Measurements from ENCODE around the gene PLEKHG4B.
A peak's percentile ranks its signal among the peaks of the same experiment; 100 is the strongest.
"Not testable (repeated sequence)": the region's sequence is repeated elsewhere in the genome, so short reads cannot be mapped to it uniquely, and the experiment has no call there.

The PLEKHG4B gene

GRCh38 chr5:54175-54730 lies 37.7 kb upstream of the PLEKHG4B start:
- no peak for DNase-seq
- Histone ChIP-seq H3K27ac (ENCODE audit: insufficient read depth, low read length, poor library complexity, severe bottlenecking) (no peak overlapping the region), H3K4me1 (ENCODE audit: control insufficient read depth, insufficient read depth, low read length, poor library complexity, severe bottlenecking) (peaks cover 7% of the 10 kb centered on the region), H3K36me3 (ENCODE audit: control insufficient read depth, insufficient read depth, low read length) (no peaks in the 10 kb centered on the region), H3K9me3 (ENCODE audit: control insufficient read depth, low read length) (no peaks in the 10 kb centered on the region), H3K4me3 (ENCODE audit: insufficient read depth, low read depth, low read length, poor library complexity, severe bottlenecking) (peak overlapping the region; percentile 50), H3K27me3 (replicated peaks; ENCODE audit: control insufficient read depth, insufficient read depth, low read length, poor library complexity, severe bottlenecking) (peaks cover 23% of the 10 kb centered on the region)

- peaks cover 23% of the 10 kb centered on the region for H3K27me3 ChIP-seq (replicated peaks; ENCODE audit: control insufficient read depth, insufficient read depth, low read length, poor library complexity, severe bottlenecking)
- no peaks in the 10 kb centered on the region for H3K9me3 ChIP-seq (ENCODE audit: control insufficient read depth, low read length)
- no peak for DNase-seq
- no peaks in the 10 kb centered on the region for H3K36me3 ChIP-seq (ENCODE audit: control insufficient read depth, insufficient read depth, low read length)
- H3K4me3 ChIP-seq (ENCODE audit: insufficient read depth, low read depth, low read length, poor library complexity, severe bottlenecking), result no peak overlapping the region
- peaks cover 7% of the 10 kb centered on the region for H3K4me1 ChIP-seq (ENCODE audit: control insufficient read depth, insufficient read depth, low read length, poor library complexity, severe bottlenecking)
- H3K27ac ChIP-seq (ENCODE audit: insufficient read depth, low read length, poor library complexity, severe bottlenecking), result no peak overlapping the region
Measured at GRCh38 chr5:54876-55569, 36.9 kb upstream of the PLEKHG4B start.

GRCh38 chr5:56561-57290 lies 35.2 kb upstream of the PLEKHG4B start:
- Histone ChIP-seq H3K27ac (ENCODE audit: insufficient read depth, low read length, poor library complexity, severe bottlenecking) (no peak overlapping the region), H3K4me1 (ENCODE audit: control insufficient read depth, insufficient read depth, low read length, poor library complexity, severe bottlenecking) (peaks cover 7% of the 10 kb centered on the region), H3K9me3 (ENCODE audit: control insufficient read depth, low read length) (no peaks in the 10 kb centered on the region), H3K36me3 (ENCODE audit: control insufficient read depth, insufficient read depth, low read length) (no peaks in the 10 kb centered on the region), H3K4me3 (ENCODE audit: insufficient read depth, low read depth, low read length, poor library complexity, severe bottlenecking) (no peak overlapping the region), H3K27me3 (replicated peaks; ENCODE audit: control insufficient read depth, insufficient read depth, low read length, poor library complexity, severe bottlenecking) (peaks cover 23% of the 10 kb centered on the region)
- no peak for DNase-seq

- not testable (repeated sequence) for H3K36me3 ChIP-seq (ENCODE audit: control insufficient read depth, insufficient read depth, low read length); DNase-seq; H3K4me1 ChIP-seq (ENCODE audit: control insufficient read depth, insufficient read depth, low read length, poor library complexity, severe bottlenecking); H3K4me3 ChIP-seq (ENCODE audit: insufficient read depth, low read depth, low read length, poor library complexity, severe bottlenecking); H3K27me3 ChIP-seq (replicated peaks; ENCODE audit: control insufficient read depth, insufficient read depth, low read length, poor library complexity, severe bottlenecking); H3K9me3 ChIP-seq (ENCODE audit: control insufficient read depth, low read length); H3K27ac ChIP-seq (ENCODE audit: insufficient read depth, low read length, poor library complexity, severe bottlenecking)
Measured at GRCh38 chr5:60250-60649, 31.7 kb upstream of the PLEKHG4B start.

- no peak for DNase-seq
- no peak overlapping the region for H3K27ac ChIP-seq (ENCODE audit: insufficient read depth, low read length, poor library complexity, severe bottlenecking)
- no peaks in the 10 kb centered on the region for H3K4me1 ChIP-seq (ENCODE audit: control insufficient read depth, insufficient read depth, low read length, poor library complexity, severe bottlenecking)
- H3K27me3 ChIP-seq (replicated peaks; ENCODE audit: control insufficient read depth, insufficient read depth, low read length, poor library complexity, severe bottlenecking), result no peaks in the 10 kb centered on the region
- no peaks in the 10 kb centered on the region for H3K36me3 ChIP-seq (ENCODE audit: control insufficient read depth, insufficient read depth, low read length)
- H3K4me3 ChIP-seq (ENCODE audit: insufficient read depth, low read depth, low read length, poor library complexity, severe bottlenecking), result no peak overlapping the region
- H3K9me3 ChIP-seq (ENCODE audit: control insufficient read depth, low read length), result no peaks in the 10 kb centered on the region
Measured at GRCh38 chr5:70440-70839, 21.5 kb upstream of the PLEKHG4B start.

- H3K27ac ChIP-seq (ENCODE audit: insufficient read depth, low read length, poor library complexity, severe bottlenecking); H3K4me3 ChIP-seq (ENCODE audit: insufficient read depth, low read depth, low read length, poor library complexity, severe bottlenecking); H3K36me3 ChIP-seq (ENCODE audit: control insufficient read depth, insufficient read depth, low read length); H3K4me1 ChIP-seq (ENCODE audit: control insufficient read depth, insufficient read depth, low read length, poor library complexity, severe bottlenecking); H3K9me3 ChIP-seq (ENCODE audit: control insufficient read depth, low read length); H3K27me3 ChIP-seq (replicated peaks; ENCODE audit: control insufficient read depth, insufficient read depth, low read length, poor library complexity, severe bottlenecking); DNase-seq: not testable (repeated sequence)
Measured at GRCh38 chr5:72316-73180, 19.4 kb upstream of the PLEKHG4B start.

GRCh38 chr5:73181-73447 lies 18.9 kb upstream of the PLEKHG4B start:
- not testable (repeated sequence) for H3K27ac ChIP-seq (ENCODE audit: insufficient read depth, low read length, poor library complexity, severe bottlenecking); H3K4me1 ChIP-seq (ENCODE audit: control insufficient read depth, insufficient read depth, low read length, poor library complexity, severe bottlenecking); H3K4me3 ChIP-seq (ENCODE audit: insufficient read depth, low read depth, low read length, poor library complexity, severe bottlenecking); H3K27me3 ChIP-seq (replicated peaks; ENCODE audit: control insufficient read depth, insufficient read depth, low read length, poor library complexity, severe bottlenecking); DNase-seq; H3K36me3 ChIP-seq (ENCODE audit: control insufficient read depth, insufficient read depth, low read length); H3K9me3 ChIP-seq (ENCODE audit: control insufficient read depth, low read length)

GRCh38 chr5:73768-74502 lies 18.0 kb upstream of the PLEKHG4B start:
- H3K4me1 ChIP-seq (ENCODE audit: control insufficient read depth, insufficient read depth, low read length, poor library complexity, severe bottlenecking), result no peaks in the 10 kb centered on the region
- H3K36me3 ChIP-seq (ENCODE audit: control insufficient read depth, insufficient read depth, low read length), result no peaks in the 10 kb centered on the region
- no peak for DNase-seq
- H3K27ac ChIP-seq (ENCODE audit: insufficient read depth, low read length, poor library complexity, severe bottlenecking), result no peak overlapping the region
- H3K9me3 ChIP-seq (ENCODE audit: control insufficient read depth, low read length), result no peaks in the 10 kb centered on the region
- no peaks in the 10 kb centered on the region for H3K27me3 ChIP-seq (replicated peaks; ENCODE audit: control insufficient read depth, insufficient read depth, low read length, poor library complexity, severe bottlenecking)
- no peak overlapping the region for H3K4me3 ChIP-seq (ENCODE audit: insufficient read depth, low read depth, low read length, poor library complexity, severe bottlenecking)

GRCh38 chr5:74503-75109 lies 17.4 kb upstream of the PLEKHG4B start:
- no peaks in the 10 kb centered on the region for H3K9me3 ChIP-seq (ENCODE audit: control insufficient read depth, low read length)
- no peak overlapping the region for H3K27ac ChIP-seq (ENCODE audit: insufficient read depth, low read length, poor library complexity, severe bottlenecking)
- no peaks in the 10 kb centered on the region for H3K36me3 ChIP-seq (ENCODE audit: control insufficient read depth, insufficient read depth, low read length)
- no peak overlapping the region for H3K4me3 ChIP-seq (ENCODE audit: insufficient read depth, low read depth, low read length, poor library complexity, severe bottlenecking)
- H3K4me1 ChIP-seq (ENCODE audit: control insufficient read depth, insufficient read depth, low read length, poor library complexity, severe bottlenecking), result no peaks in the 10 kb centered on the region
- DNase-seq, result no peak
- no peaks in the 10 kb centered on the region for H3K27me3 ChIP-seq (replicated peaks; ENCODE audit: control insufficient read depth, insufficient read depth, low read length, poor library complexity, severe bottlenecking)

Data from effector memory CD4-positive, alpha-beta T cell (primary cell).